ENCODE results near the gene CFAP410.

DNA sequence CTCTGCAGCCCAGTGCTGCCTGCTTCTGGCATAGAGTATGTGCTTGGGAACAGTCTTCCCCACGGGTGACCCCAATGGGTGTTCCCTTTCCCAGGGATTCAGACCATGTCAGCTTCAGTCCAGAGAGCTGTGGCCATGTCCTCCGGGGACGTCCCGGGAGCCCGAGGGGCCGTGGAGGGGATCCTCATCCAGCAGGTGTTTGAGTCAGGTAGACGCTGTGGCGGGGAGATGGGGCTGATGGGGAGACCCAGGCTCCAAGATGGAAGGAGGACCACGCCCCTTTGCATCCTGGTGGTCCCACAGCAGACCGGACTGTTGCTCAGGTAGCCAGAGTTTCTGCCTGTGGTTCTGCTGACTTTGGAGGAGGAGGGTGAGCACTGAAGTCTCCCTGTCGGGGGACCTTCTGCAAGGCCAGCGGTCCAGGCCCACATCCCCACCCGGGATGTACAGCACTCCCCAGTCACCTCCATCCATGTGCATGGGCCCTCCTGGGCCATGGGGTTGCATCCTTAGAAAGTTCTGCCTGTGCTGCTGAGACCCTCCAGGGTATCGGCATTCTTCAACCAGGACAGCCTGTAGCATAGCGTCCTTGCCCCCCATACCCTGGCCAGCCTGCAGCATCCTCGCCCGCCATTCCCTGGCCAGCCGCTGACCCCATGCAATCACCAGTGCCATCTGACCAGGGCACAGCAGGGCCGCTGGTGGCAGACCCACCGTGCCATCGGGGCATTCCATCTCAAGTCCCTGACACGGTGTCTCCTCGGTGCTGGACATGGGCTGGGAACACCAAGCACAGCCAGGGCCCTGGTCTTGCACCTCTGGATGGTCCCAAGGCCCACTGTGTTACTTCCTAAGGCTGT is 50.7 kb downstream of the CFAP410 start:
- TF ChIP-seq, protein P1, sequence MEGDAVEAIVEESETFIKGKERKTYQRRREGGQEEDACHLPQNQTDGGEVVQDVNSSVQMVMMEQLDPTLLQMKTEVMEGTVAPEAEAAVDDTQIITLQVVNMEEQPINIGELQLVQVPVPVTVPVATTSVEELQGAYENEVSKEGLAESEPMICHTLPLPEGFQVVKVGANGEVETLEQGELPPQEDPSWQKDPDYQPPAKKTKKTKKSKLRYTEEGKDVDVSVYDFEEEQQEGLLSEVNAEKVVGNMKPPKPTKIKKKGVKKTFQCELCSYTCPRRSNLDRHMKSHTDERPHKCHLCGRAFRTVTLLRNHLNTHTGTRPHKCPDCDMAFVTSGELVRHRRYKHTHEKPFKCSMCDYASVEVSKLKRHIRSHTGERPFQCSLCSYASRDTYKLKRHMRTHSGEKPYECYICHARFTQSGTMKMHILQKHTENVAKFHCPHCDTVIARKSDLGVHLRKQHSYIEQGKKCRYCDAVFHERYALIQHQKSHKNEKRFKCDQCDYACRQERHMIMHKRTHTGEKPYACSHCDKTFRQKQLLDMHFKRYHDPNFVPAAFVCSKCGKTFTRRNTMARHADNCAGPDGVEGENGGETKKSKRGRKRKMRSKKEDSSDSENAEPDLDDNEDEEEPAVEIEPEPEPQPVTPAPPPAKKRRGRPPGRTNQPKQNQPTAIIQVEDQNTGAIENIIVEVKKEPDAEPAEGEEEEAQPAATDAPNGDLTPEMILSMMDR (conservative IDR thresholded peaks at IDR 0.05; ENCODE audit: low read length), result no peak
- no peak for TF ChIP-seq EZH2phosphoT487 (IDR thresholded peaks at IDR 0.05; ENCODE audit: borderline replicate concordance, low read depth, low read length)

All from OCI-LY7 (cell line).